NCI-H460 (cell line): ENCODE measurements around the gene CDKN2B. TPM values are rescaled to one million over a fixed set of nuclear protein-coding genes. Genes with fewer than 3 reads are reported as not detected.
"Not testable (repeated sequence)": the region's sequence is repeated elsewhere in the genome, so short reads cannot be mapped to it uniquely, and the experiment has no call there.

Experiments used
- DNase-seq: peaks from one replicate; pipeline ENCODE4 v3.0.0-alpha.2; 2016; ENCODE audit warnings: low read depth; ENCODE audit errors: extremely low read depth
- polyA plus RNA-seq: library from polyadenylated mRNA; depleted of rRNA; stranded (reverse); fragments of >200 nt; gene quantifications from 2 replicates; pipeline ENCODE4 v1.2.3, GENCODE V29; 2014; cell fraction: nucleus; rRNA removed
- total RNA-seq: library from RNA; depleted of rRNA; stranded (reverse); fragments of >200 nt; shearing (Covaris generic); gene quantifications from 2 replicates; pipeline ENCODE4 v1.2.3, GENCODE V29; 2014; rRNA removed

The CDKN2B gene, protein sequence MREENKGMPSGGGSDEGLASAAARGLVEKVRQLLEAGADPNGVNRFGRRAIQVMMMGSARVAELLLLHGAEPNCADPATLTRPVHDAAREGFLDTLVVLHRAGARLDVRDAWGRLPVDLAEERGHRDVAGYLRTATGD
- not detected in 2 replicates for total RNA-seq
- not detected in 2 replicates for polyA plus RNA-seq

DNA sequence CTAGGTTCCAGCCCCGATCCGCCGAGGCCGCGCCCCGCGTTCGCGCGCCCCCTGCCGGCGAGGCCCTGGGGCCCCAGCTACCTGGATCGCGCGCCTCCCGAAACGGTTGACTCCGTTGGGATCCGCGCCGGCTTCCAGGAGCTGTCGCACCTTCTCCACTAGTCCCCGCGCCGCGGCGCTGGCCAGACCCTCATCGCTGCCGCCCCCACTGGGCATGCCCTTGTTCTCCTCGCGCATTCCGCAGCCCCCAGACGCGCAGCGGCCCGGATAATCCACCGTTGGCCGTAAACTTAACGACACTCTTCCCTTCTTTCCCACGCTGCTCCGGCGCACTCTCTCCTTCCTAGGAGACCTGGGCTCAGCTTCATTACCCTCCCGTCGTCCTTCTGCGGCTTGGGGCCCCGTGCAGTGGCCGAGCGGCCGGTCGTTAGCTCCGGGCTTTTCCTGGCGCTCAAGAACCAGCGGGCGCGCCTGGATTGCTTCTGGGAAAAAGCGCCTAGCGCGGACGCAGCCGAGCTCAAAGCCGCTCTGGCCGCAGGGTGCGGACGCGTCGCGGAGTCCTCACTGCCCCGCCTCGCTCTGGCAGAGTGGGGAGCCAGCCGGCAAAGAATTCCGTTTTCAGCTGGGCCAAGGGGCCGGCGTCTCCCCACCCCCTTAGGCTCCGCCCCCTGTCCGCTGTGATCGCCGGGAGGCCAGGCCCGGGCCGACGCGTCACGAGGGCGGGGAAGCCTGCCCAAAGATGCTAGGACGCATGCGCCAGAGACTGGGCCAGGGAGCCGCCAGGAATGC is at the start of gene CDKN2B:
TSS of gene CDKN2B (minus strand) at position 589 of the 789 bp plus-strand sequence. CDS start at position 237, 352 bp downstream.
- no peak for DNase-seq

DNA sequence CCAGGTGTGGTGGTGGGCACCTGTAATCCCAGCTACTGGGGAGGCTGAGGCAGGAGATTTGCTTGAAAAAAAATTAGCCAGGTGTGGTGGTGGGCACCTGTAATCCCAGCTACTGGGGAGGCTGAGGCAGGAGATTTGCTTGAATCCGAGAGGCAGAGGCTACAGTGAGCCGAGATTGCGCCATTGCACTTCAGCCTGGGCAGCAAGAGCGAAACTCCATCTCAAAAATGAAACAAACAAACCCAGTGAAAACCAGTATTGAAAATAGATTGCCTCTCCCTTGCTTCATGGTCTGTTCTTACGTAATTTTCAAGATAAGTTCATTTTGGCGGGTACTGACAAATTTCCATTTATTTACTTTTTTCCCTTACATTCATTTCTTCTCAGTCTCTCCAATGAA is 48.9 kb upstream of the CDKN2B start:
- DNase-seq: not testable (repeated sequence)

DNA sequence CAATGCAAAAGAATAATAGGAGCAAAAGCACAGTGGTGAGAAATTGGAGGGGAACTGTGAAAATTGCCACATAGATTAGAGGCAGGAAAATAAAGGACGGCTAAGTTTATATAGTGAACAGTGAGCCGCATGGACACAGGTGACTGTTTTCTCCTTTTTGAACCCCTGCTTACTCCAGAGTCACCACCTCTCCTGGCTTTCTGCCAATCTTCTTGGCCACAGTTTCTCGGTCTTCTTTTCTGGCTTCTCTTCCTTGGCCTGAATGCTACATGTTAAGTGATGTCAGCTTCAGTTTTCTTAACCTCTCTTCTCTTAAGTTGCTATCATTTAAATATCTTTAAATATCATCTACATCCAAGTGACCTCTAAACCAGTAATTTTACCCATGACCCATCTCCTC is 47.3 kb upstream of the CDKN2B start:
- DNase-seq: no peak

DNA sequence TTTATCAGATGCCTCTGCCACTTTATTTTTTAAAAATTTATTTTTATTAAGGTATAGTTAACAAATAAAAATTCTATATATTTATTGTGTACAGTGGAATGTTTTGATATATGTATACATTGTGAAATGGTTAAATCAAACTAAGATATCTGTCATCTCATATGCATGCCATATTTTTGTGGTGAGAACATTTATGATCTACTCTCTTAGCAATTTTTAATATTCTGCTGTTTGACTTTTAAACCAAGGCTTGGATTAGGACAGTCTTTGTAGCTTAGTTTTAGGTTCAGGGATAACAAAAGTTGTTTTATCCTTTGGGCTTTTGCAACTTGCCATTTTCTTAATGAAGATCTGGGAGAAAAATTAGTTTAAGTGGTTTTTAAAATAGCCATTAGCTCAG is 46.0 kb upstream of the CDKN2B start:
- DNase-seq: no peak

DNA sequence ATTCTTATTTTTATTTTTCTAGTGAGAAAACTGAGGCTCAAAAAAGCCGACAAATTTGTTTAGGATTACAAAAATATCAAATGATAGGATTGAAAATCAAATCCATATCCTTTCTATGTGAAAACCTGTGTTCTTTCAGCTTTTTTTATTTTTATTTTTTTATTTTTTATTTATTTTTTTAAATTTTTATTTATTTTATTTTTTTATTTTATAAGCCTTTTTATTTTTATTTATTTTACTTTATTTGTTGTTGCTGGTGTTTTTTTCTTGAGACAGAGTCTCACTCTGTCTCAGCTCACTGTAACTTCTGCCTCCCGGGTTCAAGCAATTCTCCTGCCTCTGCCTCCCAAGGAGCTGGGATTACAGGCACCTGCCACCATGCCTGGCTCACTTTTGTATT is 45.4 kb upstream of the CDKN2B start:
- DNase-seq: no peak

DNA sequence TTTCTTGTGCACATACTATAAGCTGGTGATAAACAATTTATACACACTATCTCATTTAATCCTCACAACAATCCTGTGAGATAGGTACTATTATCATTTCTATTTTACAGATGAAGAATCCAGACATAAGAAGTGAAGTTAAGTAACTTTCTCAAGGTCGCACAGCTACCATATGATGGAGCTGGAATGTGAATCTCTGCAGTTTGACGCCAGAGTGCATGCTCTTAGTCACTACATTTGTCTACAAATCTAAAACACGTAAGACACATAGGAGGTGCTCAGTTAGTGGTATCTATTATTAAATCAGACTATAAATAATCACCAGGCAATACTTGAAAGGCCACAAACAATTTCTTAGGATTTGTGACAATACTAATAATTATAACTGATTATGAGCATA is 45.0 kb upstream of the CDKN2B start:
- DNase-seq: no peak

DNA sequence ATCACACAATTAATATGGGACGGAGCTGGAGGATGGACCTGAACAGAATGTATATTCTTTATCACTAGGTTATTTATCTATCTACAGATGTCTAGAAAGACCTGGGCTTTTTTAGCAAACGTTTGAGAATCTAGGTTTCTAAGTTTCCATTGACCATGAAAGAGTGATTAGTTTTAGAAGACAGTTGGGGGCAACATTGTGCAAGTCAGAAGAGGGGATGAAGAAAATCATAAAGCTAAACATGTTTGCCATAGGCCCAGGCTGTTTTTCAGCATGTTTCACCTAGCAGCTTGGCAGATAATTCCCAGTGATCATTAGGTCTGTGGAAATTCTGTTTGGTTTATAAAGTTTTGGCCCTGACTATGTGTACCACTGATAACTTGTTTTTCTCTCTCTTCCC is 44.1 kb upstream of the CDKN2B start:
- no peak for DNase-seq

DNA sequence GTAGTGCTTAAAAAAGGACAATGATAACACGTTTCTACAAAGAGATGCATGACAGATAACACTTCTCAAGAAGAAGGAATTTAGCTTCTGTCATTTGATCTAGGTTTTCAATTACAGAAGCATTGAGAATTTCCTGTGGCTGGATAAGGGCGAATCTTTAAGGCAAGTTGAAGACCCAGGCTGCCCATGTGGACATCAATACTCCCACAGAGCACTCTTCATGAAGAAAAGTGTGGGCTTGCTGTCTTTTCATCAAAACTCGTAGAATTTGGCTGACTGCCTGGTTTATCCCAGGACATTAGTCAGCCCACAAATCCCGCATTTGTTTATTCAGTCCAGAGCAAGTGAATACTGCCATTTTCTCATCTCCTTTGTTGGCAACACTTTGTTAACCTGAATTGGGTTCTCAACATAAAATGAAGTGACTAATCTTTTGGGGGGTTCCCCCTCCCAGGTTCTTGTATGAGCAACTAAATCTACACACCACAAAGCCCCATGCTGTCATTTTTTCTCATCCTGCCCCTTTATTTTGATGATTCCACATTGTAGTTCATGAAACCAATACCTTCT is 43.4 kb upstream of the CDKN2B start:
- no peak for DNase-seq

DNA sequence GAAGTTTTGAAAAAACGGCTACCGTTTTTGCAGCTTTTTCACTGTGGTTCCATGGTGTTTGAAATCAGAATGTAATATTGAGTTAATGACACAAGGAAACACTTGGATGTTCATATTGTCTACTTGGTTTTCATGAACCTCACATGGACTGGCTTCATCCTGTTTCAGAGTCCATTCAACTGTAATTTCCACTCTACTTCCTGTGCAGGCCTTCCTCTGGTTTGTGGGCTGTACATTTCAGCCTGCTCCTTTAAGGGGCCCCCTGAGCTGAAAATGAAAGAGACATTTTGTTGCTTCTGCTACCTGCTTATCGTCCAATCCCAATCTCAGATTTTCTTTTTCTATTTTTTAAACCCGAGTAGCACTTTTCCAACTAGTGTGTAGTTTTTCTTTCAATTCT is 41.8 kb upstream of the CDKN2B start:
- DNase-seq: no peak

DNA sequence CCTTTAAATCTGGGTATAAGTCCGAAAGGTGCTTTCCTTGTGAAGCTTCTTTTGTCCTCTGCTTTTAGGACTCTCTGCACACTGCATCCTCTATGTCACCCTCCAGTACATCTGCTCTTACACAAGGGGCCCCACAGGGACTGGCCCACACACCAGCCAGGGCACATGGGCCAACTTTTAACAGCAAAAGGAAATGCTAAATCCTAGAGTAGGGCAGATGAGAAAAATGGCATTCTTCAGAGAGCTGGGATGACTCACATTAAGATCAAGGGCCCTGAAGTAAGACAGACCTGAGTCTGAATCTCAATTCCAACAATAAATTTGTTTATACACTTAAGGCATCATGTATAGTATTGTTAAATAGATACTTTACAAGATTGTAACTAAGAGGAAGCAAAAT is 40.3 kb upstream of the CDKN2B start:
- DNase-seq: no peak

DNA sequence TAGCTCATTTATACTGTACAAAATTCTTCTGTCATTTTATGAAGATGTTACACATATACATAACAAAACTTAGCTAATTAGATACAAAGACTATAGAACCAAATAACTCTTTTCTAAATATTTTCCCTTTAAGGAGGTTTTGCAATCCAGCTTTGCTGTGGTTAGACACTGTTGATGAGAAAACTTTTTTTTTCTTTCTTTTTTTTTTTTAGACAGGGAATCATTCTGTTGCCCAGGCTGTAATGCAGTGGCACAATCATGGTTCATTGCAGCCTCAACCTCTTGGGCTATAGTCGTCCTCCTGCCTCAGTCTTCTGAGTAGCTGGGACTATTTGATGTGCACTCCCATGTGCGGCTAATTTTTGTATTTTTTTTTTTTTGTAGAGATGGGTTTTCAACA is 38.5 kb upstream of the CDKN2B start:
- DNase-seq: no peak

DNA sequence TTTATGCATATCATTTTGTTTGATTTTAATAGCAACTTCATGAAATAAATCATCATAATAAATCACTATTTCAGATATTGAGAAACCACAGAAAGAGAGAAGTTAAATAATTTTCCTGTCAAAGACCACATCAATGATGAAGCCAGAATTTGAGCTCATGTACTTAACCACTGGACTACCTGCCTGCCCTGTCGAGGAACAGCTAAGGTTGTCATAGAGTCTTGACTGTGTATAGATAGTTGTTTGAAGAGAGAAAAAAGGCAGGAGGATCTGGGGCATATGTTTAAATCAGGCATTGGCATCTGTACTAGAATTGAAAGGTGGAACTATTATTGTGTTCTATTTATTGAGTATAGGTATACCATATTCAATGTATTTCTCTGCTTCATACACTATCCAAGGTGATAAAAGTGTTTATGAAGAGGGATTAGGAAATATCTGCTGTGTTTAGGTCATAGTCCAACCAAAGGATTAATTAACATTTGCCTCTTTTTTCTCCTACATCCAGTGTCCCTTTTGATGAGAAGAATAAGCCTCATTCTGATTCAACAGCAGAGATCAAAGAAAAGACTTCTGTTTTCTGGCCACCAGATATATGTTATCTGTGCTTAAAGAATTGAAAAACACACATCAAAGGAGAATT is 37.3 kb upstream of the CDKN2B start:
- DNase-seq: no peak

DNA sequence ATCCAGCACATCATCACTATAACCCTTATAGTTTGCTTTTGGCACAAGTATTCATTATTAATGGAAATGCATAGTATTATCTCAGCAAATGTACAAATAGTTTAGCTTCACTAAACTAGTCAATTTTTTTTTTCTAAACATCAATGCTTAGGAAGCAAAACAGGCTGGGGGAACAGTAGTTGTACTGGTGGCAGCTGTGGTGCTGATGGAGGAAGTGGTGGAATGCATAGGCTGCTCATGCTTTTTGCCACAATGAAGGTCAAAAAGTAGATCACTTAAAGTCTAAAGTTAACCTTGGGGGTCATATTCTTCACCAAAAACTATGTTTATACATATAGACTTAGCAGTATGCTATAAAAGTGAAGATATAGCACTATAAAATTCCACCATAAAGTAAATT is 36.3 kb upstream of the CDKN2B start:
- DNase-seq: no peak

DNA sequence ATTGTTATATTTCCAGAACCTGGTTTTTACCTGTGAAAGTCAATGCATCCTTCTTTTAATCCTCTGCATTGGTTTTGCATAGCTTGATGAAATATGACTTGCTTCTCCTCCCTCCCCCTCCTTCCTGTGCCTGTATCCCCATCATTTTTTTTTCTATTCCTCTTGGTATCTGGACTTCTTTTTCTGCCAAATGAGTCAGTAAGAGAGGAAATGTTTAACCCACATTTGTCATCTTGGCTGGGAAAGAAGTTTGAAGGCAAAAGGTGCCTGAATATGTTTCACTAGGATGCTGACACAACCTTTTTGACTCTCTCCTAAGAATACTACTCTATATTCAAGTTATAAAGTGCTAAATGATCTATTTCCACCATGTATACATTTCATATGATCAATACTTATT is 35.5 kb upstream of the CDKN2B start:
- no peak for DNase-seq

DNA sequence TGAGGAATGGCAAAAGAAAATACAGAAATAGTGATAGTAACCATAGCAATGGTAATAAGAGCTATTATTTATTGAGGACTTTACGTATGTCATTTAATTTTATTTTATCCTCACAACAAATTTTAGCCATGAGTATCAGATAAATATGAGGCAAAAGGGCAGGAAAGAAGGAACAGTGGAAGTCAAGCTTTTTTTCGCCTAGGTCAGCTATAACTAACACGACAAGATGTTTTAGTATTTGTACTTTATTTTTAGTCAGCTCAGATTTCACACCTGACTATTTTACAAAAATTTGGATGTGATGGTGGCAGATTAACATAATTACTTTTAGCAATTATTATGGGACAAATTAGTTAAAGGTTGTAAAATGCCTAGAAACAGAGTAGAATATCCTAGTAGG is 34.8 kb upstream of the CDKN2B start:
- DNase-seq: no peak

DNA sequence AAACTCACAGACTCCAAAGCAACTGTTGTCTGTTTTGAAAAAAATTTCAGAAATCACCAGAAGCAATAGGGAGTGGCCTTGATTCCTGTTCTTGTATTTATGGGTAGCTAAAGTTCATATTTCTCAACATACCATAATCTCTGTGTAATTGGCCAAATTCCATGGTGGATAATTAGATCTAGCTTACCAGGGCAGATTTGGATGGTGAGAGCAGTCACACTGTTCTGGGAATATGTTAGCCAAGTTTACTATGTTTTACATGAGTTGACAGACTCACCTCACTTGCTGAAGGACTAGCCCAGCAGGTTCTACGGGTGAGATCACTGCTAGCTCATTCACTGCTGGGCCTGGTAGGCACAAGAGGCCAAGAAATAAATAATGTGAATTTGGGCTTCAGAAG is 32.7 kb upstream of the CDKN2B start:
- no peak for DNase-seq

DNA sequence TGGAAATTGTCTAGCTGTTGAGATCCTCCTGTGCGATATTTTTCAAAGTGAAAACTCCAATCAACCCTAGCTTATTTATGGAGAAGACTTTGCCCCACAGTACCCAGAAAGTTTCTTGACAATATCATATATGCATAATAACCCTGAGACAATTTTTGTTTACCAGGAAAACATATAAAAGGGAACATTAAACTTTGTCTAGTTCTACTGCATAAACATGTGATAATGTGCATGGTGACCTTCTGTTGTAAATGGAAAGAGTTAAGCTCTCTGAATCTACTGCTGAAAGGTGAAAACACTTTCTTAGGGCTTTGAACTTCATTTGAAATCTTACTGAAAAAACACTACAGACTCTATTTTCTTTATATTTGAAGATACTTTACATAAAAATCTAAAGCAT is 32.2 kb upstream of the CDKN2B start:
- DNase-seq: no peak

DNA sequence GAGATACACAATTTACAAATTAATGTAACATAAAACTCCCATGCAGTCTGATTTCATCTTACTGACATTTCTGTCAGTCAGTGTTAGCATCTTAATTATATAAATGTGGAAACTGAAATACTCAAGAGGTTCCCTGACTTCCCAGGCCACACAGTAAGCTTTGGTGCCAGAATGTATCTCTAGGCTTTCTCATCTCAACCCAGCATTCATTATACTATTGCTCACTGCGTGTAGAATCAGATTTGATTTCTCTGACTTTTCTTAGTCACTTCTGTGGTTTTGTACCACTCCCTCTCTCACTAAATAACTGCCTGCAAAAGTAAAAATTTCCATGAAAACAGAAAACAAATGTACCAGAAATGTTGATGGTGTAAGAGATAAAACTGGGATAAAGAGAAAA is 31.7 kb upstream of the CDKN2B start:
- no peak for DNase-seq

DNA sequence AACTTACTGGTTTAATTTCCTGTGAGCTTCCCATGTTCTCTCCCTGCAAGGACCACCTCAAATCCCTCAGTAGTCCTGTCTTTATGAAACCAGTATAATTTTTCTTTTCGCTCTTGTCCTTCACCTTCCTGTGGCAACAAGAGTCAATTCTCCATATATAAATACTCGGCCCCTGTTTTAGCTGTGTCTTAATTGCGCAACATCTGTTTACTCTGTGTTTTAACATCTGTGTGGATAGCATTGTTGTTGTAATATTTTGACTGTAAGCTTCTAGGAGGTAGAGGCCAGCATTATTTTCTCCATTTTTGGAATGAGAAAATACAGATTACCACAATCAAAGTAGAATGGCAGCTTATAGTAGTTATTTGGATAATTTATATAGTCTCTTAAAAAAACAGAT is 30.2 kb upstream of the CDKN2B start:
- DNase-seq: no peak

DNA sequence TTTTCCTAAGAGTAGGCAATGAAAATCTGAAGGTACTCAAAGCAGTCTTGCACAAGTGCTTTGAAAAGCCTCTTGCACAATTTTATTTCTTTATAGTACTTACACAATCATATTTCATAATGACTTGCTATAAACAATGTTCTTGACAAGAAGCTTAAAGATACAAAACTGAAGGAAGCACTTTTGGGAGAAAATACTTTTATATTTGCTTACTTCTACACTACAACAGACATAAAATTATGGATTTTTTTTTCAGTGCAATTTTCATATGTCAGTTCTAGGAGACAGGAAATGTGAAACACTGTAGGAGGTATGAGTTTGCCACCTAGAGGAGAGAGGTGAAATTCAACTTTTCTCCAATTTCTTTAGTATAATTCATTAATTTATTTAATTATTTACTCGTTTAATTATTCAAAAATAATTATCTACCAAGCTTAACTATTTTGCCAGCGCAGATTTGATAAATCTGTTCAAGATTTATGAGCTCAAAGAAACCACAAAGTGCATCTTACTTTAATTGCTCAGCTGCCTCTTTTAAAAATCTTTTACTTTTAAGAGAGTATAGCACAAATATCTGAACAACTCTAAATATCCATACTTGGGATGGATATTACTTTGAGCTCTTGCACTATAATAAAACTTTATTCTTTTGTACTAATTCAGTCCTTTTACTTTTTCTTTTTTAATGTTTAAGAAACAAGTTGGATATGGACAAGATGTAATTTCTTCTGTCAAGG is 29.0 kb upstream of the CDKN2B start:
- no peak for DNase-seq
